ENCODE data around the gene RTN3. TPM values are rescaled to one million over a fixed set of nuclear protein-coding genes. Genes with fewer than 3 reads are reported as not detected.

The RTN3 gene, protein sequence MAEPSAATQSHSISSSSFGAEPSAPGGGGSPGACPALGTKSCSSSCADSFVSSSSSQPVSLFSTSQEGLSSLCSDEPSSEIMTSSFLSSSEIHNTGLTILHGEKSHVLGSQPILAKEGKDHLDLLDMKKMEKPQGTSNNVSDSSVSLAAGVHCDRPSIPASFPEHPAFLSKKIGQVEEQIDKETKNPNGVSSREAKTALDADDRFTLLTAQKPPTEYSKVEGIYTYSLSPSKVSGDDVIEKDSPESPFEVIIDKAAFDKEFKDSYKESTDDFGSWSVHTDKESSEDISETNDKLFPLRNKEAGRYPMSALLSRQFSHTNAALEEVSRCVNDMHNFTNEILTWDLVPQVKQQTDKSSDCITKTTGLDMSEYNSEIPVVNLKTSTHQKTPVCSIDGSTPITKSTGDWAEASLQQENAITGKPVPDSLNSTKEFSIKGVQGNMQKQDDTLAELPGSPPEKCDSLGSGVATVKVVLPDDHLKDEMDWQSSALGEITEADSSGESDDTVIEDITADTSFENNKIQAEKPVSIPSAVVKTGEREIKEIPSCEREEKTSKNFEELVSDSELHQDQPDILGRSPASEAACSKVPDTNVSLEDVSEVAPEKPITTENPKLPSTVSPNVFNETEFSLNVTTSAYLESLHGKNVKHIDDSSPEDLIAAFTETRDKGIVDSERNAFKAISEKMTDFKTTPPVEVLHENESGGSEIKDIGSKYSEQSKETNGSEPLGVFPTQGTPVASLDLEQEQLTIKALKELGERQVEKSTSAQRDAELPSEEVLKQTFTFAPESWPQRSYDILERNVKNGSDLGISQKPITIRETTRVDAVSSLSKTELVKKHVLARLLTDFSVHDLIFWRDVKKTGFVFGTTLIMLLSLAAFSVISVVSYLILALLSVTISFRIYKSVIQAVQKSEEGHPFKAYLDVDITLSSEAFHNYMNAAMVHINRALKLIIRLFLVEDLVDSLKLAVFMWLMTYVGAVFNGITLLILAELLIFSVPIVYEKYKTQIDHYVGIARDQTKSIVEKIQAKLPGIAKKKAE
- total RNA-seq (2013): 91.2 TPM
- polyA plus RNA-seq (100 to 1,000 TPM; 123 to 341 (median 232) TPM), polyA minus RNA-seq (39.3 and 58.0 TPM in 2 replicates), total RNA-seq (58.2 to 271 (median 180) reads per million in 11 experiments)

DNA sequence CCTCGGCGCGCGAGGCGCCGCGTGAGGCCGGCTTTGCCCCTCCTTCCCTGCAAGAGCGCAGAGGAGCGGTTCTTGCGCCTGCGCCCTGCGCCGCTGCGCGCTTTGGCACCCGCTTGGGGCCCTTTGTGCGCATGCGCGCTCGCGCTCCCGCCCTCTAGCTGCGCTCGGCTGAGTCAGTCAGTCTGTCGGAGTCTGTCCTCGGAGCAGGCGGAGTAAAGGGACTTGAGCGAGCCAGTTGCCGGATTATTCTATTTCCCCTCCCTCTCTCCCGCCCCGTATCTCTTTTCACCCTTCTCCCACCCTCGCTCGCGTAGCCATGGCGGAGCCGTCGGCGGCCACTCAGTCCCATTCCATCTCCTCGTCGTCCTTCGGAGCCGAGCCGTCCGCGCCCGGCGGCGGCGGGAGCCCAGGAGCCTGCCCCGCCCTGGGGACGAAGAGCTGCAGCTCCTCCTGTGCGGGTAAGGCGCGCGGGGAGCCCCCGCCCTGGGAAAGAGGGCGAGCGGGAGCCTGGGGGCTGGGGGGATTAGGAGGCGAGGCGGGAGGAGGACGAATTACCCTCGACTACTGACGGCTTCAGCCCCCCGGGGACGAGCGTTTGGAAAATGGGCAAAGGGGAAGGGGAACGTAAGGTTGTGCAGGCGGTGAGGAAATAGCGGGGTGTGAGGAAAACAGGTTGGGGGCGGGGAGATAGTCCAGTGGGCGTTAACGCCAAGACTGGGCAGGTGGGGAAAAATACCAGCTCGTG is at the start of gene RTN3:
RTN3 (plus strand) TSS at position 180 of the 745 bp plus-strand sequence; CDS start at position 317, 137 bp downstream.
- WGBS (ENCODE audit: insufficient coverage): under 1% methylated on average over 74 of the region's 74 CpGs
- peaks cover 55% of the 10 kb centered on the region for H3K79me2 ChIP-seq (ENCODE audit: insufficient read depth, low read length)
- H3K4me1 Mint-ChIP-seq: peaks cover 48% of the 10 kb centered on the region
- peak within 1 kb of the TSS; percentile 87 for H2AFZ ChIP-seq (ENCODE audit: insufficient read depth, low read depth, low read length, poor library complexity, severe bottlenecking)
- peak within 1 kb of the TSS; percentile 84 to 92 (median 92) for H3K4me3 ChIP-seq (replicated peaks in 1 of 3; ENCODE audit: low read depth in 2 of 3, low read length in 3 of 3)
- peaks cover 0 to 3% (median 0%) of the 10 kb centered on the region in 3 donors for H3K27me3 Mint-ChIP-seq (ENCODE audit: low read depth in 3 of 3)
- H3K27ac Mint-ChIP-seq: peak within 1 kb of the TSS; percentile 86 to 95 (median 92)
- H3K4me2 ChIP-seq (replicated peaks; ENCODE audit: extremely low read depth, low read length, poor library complexity, severe bottlenecking): peak within 1 kb of the TSS; percentile 89
- H3K27ac ChIP-seq (ENCODE audit: low read depth in 1 of 2, low read length in 2 of 2): peak within 1 kb of the TSS; percentile 86 to 96
- H3K36me3 ChIP-seq (replicated peaks in 1 of 2; ENCODE audit: control insufficient read depth in 1 of 2, insufficient read depth in 2 of 2, low read length in 2 of 2): no peaks in the 10 kb centered on the region
- peaks cover 0 to 2% (median 0%) of the 10 kb centered on the region in 7 donors for H3K9me3 Mint-ChIP-seq
- intact Hi-C loops (cut with micrococcal nuclease): loop anchor here in 1 of 2 donors (1.0 kb wide), 1 partner anchor 10 kb away; the partner anchor contains the start of gene ATL3
- TF ChIP-seq, protein P1, sequence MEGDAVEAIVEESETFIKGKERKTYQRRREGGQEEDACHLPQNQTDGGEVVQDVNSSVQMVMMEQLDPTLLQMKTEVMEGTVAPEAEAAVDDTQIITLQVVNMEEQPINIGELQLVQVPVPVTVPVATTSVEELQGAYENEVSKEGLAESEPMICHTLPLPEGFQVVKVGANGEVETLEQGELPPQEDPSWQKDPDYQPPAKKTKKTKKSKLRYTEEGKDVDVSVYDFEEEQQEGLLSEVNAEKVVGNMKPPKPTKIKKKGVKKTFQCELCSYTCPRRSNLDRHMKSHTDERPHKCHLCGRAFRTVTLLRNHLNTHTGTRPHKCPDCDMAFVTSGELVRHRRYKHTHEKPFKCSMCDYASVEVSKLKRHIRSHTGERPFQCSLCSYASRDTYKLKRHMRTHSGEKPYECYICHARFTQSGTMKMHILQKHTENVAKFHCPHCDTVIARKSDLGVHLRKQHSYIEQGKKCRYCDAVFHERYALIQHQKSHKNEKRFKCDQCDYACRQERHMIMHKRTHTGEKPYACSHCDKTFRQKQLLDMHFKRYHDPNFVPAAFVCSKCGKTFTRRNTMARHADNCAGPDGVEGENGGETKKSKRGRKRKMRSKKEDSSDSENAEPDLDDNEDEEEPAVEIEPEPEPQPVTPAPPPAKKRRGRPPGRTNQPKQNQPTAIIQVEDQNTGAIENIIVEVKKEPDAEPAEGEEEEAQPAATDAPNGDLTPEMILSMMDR (IDR thresholded peaks at IDR 0.05): peak; percentile 3
- H3K4me1 ChIP-seq (ENCODE audit: control insufficient read depth in 1 of 2, insufficient read depth in 2 of 2, low read length in 2 of 2): peaks cover 44 to 50% of the 10 kb centered on the region in 2 donors
- no peaks in the 10 kb centered on the region for H3K36me3 Mint-ChIP-seq
- peak within 1 kb of the TSS; percentile 97 for H3K4me3 Mint-ChIP-seq
- no peaks in the 10 kb centered on the region for H3K9me3 ChIP-seq (replicated peaks in 1 of 2; ENCODE audit: control insufficient read depth in 1 of 2, insufficient read depth in 1 of 2, low read length in 2 of 2)
- H3K9ac ChIP-seq (ENCODE audit: insufficient read depth, low read length, poor library complexity, severe bottlenecking): peak within 1 kb of the TSS; percentile 94
- peak; percentile 97 to 100 (median 99) for DNase-seq
- H3K27me3 ChIP-seq (ENCODE audit: control insufficient read depth in 2 of 2, insufficient read depth in 2 of 2, low read length in 2 of 2): no peaks in the 10 kb centered on the region
- H4K20me1 ChIP-seq (ENCODE audit: insufficient read depth, low read length): peaks cover 46% of the 10 kb centered on the region

All from CD14-positive monocyte (primary cell).